OCI-LY3 (cell line): ENCODE data around the gene DDX24.

ENCODE experiments used
- H2AFZ ChIP-seq: fragments of 200-600, 300-600 bp; shearing (Covaris generic); 2 replicates; pipeline ENCODE4 v1.6.0; 2014; ENCODE audit warnings: antibody characterized with exemption, low read depth, low read length
- H3K27ac ChIP-seq: fragments of 200-600, 300-600 bp; sonication (generic); 2 replicates; pipeline ENCODE4 v1.5.1; 2014; ENCODE audit warnings: mild to moderate bottlenecking, low read length, moderate library complexity, mixed read lengths
- H3K27me3 ChIP-seq: fragments of 200-600, 300-600 bp; sonication (generic); 2 replicates; pipeline ENCODE4 v1.6.1; 2014; ENCODE audit warnings: low read depth, low read length, mixed read lengths
- H3K36me3 ChIP-seq: fragments of 200-600, 300-600 bp; sonication (generic); replicated peaks from 2 replicates; pipeline ENCODE3; 2014; ENCODE audit warnings: low read depth, low read length, mixed read lengths
- H3K4me1 ChIP-seq: fragments of 300-600, 200-600 bp; sonication (generic); 2 replicates; pipeline ENCODE4 v1.6.1; 2014; ENCODE audit warnings: low read length, mixed read lengths
- H3K4me2 ChIP-seq: fragments of 200-600, 300-600 bp; sonication (generic); 2 replicates; pipeline ENCODE4 v1.6.1; 2014; ENCODE audit warnings: low read length, mixed read lengths
- H3K4me3 ChIP-seq: fragments of 300-600, 200-600 bp; sonication (generic); 2 replicates; pipeline ENCODE4 v1.5.1; 2014; ENCODE audit warnings: antibody characterized with exemption, mild to moderate bottlenecking, low read length, moderate library complexity
- H3K79me2 ChIP-seq: fragments of 300-600, 200-600 bp; shearing (Covaris generic); 2 replicates; pipeline ENCODE4 v1.6.1; 2014; ENCODE audit warnings: mild to moderate bottlenecking, low read length, mixed read lengths
- H3K9ac ChIP-seq: fragments of 300-600, 200-600 bp; shearing (Covaris generic); 2 replicates; pipeline ENCODE4 v1.6.0; 2014; ENCODE audit warnings: mild to moderate bottlenecking, low read length, moderate library complexity
- H3K9me3 ChIP-seq: fragments of 200-600, 300-600 bp; shearing (Covaris generic); 2 replicates; pipeline ENCODE4 v1.6.1; 2014; ENCODE audit warnings: low read length, mixed read lengths; ENCODE audit not compliant: insufficient read depth
- H4K20me1 ChIP-seq: fragments of 200-600, 300-600 bp; sonication (generic); 2 replicates; pipeline ENCODE4 v1.6.1; 2016; ENCODE audit warnings: low read length, mixed read lengths; ENCODE audit not compliant: insufficient read depth
- EZH2phosphoT487 ChIP-seq: fragments of 200-600 bp; shearing (Covaris generic); IDR thresholded peaks from 2 replicates; pipeline ENCODE4 v1.6.1; 2018; ENCODE audit warnings: antibody characterized with exemption, mixed run types, low read depth
- TF ChIP-seq, protein P1 (sequence below): fragments of 200-600, 300-600 bp; sonication (generic); IDR thresholded peaks from 2 replicates; pipeline ENCODE4 v1.5.1; 2014; ENCODE audit warnings: antibody characterized with exemption, low read length, low read depth

The DDX24 gene

DNA sequence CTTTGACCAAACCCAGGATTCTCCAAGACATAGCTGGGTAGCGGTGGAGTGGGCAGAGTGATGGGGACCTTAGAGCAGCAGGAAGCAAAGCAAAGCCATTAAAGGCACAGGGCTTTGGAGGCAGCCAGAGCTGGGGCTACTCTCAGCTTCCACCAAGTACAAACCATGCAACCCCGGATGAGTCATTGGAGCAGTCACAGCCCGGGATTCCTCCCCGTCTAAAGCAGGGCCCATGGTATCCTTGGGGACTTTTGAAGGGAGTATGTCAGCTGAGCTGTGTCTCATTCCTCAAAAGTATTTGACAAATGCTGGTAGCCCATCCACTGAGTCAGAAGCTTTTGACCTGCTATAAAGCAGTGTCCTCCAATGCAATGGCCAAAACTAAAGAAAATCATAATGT lies 19.8 kb upstream of the DDX24 start:
- Histone ChIP-seq H2AFZ (no peak overlapping the region), H3K4me1 (no peaks in the 10 kb centered on the region), H4K20me1 (no peaks in the 10 kb centered on the region), H3K9me3 (no peaks in the 10 kb centered on the region), H3K79me2 (no peaks in the 10 kb centered on the region), H3K4me2 (no peak overlapping the region), H3K4me3 (no peak overlapping the region), H3K36me3 (no peaks in the 10 kb centered on the region), H3K27ac (no peak overlapping the region), H3K9ac (no peak overlapping the region), H3K27me3 (no peaks in the 10 kb centered on the region)
- TF ChIP-seq, protein P1, sequence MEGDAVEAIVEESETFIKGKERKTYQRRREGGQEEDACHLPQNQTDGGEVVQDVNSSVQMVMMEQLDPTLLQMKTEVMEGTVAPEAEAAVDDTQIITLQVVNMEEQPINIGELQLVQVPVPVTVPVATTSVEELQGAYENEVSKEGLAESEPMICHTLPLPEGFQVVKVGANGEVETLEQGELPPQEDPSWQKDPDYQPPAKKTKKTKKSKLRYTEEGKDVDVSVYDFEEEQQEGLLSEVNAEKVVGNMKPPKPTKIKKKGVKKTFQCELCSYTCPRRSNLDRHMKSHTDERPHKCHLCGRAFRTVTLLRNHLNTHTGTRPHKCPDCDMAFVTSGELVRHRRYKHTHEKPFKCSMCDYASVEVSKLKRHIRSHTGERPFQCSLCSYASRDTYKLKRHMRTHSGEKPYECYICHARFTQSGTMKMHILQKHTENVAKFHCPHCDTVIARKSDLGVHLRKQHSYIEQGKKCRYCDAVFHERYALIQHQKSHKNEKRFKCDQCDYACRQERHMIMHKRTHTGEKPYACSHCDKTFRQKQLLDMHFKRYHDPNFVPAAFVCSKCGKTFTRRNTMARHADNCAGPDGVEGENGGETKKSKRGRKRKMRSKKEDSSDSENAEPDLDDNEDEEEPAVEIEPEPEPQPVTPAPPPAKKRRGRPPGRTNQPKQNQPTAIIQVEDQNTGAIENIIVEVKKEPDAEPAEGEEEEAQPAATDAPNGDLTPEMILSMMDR: no peak

DNA sequence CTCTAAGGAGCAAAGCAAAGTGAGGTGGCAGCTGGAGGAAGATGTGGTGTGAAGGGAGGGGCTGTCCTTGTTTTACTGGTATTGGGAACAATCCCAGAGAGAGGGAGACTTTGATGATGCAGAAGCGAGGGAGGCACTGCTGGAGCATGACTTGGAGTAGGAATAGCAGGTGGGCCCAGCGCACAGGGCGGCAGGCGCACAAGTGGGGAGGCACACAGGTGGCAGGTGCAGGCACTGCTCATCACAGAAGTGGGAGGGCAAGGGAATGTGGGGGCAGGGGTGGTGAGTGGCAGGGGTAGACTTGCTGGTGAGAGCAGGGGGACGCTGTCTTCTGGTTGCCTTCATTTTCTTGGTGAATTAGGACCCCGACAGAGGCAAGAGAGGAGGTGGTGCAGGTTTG lies 18.0 kb upstream of the DDX24 start:
- no peaks in the 10 kb centered on the region for H3K27me3 ChIP-seq
- H3K4me1 ChIP-seq: no peaks in the 10 kb centered on the region
- no peak overlapping the region for H3K27ac ChIP-seq
- no peak overlapping the region for H3K4me3 ChIP-seq
- no peak overlapping the region for H3K4me2 ChIP-seq
- H3K9me3 ChIP-seq: no peaks in the 10 kb centered on the region
- no peaks in the 10 kb centered on the region for H3K79me2 ChIP-seq
- TF ChIP-seq, protein P1: no peak
- no peak for TF ChIP-seq EZH2phosphoT487
- H3K36me3 ChIP-seq: no peaks in the 10 kb centered on the region
- H3K9ac ChIP-seq: no peak overlapping the region
- no peaks in the 10 kb centered on the region for H4K20me1 ChIP-seq
- H2AFZ ChIP-seq: no peak overlapping the region

DNA sequence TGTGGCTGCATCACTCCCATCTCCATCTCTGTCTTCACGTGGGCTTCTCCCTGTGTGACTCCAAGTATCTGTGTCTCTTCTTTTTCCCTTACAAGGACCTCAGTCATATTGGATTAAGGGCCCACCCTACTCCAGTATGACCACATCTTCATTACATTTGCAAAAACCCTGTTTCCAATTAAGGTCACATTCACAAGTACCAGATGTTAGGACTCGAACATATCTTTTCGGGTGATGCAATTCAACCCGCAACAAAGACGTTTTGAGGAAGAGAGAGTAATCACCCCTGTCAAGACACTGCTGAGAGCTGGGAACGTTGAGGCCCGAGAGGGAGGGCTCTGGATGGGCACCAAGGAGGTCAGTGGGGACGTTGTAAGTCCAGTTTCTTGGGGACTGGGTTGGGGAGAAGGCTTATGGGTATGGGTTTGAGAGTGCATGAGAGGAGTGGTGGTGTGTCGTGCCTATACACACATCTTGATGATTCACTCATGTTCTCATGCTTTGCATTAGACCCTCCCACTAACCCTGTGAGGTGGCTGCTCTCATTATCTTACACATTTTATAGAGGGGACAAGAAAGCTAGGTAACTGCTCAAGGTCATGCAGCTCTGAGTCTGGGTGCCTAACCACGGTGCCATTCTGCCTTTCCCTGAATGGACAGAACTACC lies 17.5 kb upstream of the DDX24 start:
- no peak overlapping the region for H3K4me3 ChIP-seq
- H3K9me3 ChIP-seq: no peaks in the 10 kb centered on the region
- H3K79me2 ChIP-seq: no peaks in the 10 kb centered on the region
- no peak overlapping the region for H3K27ac ChIP-seq
- H4K20me1 ChIP-seq: no peaks in the 10 kb centered on the region
- no peaks in the 10 kb centered on the region for H3K27me3 ChIP-seq
- H2AFZ ChIP-seq: no peak overlapping the region
- H3K4me1 ChIP-seq: no peaks in the 10 kb centered on the region
- TF ChIP-seq EZH2phosphoT487: no peak
- TF ChIP-seq, protein P1: no peak
- H3K9ac ChIP-seq: no peak overlapping the region
- H3K36me3 ChIP-seq: no peaks in the 10 kb centered on the region
- H3K4me2 ChIP-seq: no peak overlapping the region

DNA sequence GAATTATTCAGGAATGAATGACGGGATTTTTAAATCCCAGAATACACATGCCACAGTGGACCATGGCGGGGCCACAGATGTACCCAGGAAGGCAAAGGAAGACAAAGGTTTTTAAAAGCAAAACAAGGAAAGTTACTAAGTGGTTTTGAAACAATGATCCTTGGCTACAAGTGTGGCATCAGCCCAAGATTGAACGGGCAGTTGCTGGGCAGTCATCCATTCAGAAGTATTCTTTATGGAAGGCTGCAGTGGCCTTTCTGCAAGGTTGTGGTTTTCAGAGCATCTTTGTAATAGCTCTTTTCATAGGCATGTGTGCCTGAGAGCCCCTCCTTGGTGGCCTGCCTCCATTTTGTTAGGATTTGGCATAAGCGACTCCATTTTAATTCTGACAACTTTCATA lies 16.1 kb upstream of the DDX24 start:
- H3K9me3 ChIP-seq: no peaks in the 10 kb centered on the region
- H4K20me1 ChIP-seq: no peaks in the 10 kb centered on the region
- TF ChIP-seq, protein P1: no peak
- no peak for TF ChIP-seq EZH2phosphoT487
- no peak overlapping the region for H3K27ac ChIP-seq
- no peaks in the 10 kb centered on the region for H3K4me1 ChIP-seq
- H3K79me2 ChIP-seq: no peaks in the 10 kb centered on the region
- H3K9ac ChIP-seq: no peak overlapping the region
- H3K27me3 ChIP-seq: no peaks in the 10 kb centered on the region
- no peaks in the 10 kb centered on the region for H3K36me3 ChIP-seq
- no peak overlapping the region for H2AFZ ChIP-seq
- no peak overlapping the region for H3K4me3 ChIP-seq
- no peak overlapping the region for H3K4me2 ChIP-seq
